ENCODE results near the gene CEP112.
"Not testable (repeated sequence)": the region's sequence is repeated elsewhere in the genome, so short reads cannot be mapped to it uniquely, and the experiment has no call there.

Gene CEP112

DNA sequence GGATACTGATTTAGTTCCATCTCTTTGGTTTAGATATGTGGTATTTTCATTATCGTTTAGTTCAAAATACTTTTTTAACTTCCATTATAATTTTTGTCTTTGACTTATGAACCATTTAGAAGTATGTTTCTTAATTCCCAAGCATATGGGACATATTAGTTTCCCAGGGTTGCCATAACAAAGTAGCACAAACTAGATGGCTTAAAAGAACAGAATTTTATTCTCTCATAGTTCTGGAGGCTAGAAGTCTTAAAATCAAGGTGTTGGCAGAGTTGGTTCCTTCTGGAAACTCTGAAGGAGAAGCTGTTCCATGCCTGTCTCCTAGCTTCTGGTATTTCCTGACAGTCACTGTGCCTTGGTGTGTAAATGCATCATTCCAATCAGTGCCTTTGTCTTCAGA lies 339.0 kb downstream of the CEP112 start:
- DNase-seq (ENCODE audit: low read depth): no peak
- no peak overlapping the region for H3K4me3 ChIP-seq (ENCODE audit: low read length)
- TF ChIP-seq, protein P1, sequence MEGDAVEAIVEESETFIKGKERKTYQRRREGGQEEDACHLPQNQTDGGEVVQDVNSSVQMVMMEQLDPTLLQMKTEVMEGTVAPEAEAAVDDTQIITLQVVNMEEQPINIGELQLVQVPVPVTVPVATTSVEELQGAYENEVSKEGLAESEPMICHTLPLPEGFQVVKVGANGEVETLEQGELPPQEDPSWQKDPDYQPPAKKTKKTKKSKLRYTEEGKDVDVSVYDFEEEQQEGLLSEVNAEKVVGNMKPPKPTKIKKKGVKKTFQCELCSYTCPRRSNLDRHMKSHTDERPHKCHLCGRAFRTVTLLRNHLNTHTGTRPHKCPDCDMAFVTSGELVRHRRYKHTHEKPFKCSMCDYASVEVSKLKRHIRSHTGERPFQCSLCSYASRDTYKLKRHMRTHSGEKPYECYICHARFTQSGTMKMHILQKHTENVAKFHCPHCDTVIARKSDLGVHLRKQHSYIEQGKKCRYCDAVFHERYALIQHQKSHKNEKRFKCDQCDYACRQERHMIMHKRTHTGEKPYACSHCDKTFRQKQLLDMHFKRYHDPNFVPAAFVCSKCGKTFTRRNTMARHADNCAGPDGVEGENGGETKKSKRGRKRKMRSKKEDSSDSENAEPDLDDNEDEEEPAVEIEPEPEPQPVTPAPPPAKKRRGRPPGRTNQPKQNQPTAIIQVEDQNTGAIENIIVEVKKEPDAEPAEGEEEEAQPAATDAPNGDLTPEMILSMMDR (conservative IDR thresholded peaks at IDR 0.05; ENCODE audit: low read depth, low read length): no peak

DNA sequence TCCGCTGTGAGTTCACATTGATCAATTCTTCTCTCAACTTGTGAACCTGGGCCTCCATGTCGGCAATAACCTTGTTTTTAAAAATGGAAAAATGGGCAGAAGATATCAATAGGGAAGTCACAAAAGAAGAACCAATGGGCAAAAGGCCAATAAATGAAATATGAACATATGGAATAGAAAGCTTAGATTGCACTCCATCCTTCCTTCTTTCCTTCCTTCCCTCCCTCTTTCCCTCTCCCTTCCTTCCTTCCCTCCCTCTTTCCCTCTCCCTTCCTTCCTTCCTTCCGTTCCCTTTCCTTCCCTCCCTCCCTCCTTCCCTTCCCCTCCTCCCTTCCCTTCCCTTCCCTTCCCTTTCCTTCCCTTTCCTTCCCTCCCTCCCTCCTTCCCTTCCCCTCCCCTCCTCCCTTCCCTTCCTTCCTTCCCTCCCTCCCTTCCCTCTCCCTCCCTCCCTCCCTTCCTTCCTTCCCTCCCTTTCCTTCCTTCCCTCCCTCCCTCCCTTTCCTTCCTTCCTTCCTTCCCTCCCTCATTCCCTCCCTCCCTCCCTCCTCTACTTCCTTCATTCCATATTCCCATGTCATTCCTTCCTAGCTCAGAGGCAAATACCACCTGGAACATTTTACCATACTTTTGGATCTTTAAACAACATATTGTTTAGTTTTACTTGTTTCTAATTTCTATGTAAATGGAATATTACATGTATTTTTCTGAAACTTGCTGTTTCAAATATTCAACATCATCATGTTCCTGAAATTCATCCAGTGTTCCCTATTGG lies 339.8 kb downstream of the CEP112 start:
- TF ChIP-seq, protein P1 (conservative IDR thresholded peaks at IDR 0.05; ENCODE audit: low read depth, low read length): no peak
- no peak for DNase-seq (ENCODE audit: low read depth)
- no peak overlapping the region for H3K4me3 ChIP-seq (ENCODE audit: low read length)

DNA sequence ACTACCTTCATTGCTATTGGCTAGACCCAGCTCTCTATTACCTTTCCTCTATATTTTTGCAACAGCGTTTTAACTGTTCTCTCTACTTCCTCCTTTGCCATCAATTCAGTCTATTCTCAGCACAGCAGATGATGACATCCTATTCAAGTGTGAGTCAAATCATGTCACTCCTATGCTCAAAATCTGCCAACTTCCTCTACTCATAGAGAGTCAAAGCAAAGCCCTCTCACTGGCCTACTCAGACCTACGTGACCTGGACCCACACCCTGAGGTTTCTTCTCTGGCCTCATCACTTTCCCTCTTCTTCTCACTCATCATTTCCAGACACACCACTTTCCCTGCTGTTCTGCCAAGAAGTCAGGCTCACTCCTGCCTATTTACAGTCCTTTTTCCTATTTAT lies 341.4 kb downstream of the CEP112 start:
- no peak for DNase-seq (ENCODE audit: low read depth)
- TF ChIP-seq, protein P1 (conservative IDR thresholded peaks at IDR 0.05; ENCODE audit: low read depth, low read length): no peak
- no peak overlapping the region for H3K4me3 ChIP-seq (ENCODE audit: low read length)

DNA sequence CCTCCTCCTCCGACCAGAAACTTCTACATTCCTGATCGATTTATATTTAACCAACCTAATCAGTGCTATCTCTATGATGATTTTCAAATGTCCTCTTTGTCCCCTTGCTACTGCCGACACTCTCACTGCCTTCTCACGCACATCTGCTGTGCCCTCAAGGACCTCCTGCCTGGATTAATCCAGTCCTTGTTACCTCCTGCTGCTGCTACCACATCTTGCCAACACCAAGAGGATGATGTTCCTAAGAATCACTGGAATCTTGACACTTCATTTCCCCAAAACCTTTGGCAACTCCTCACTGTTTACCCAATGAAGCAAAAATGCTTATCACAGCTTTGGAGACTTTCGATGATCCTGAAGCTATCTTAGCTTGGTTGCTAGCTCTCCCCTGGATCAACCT lies 343.2 kb downstream of the CEP112 start:
- no peak for DNase-seq (ENCODE audit: low read depth)
- H3K4me3 ChIP-seq (ENCODE audit: low read length): no peak overlapping the region

DNA sequence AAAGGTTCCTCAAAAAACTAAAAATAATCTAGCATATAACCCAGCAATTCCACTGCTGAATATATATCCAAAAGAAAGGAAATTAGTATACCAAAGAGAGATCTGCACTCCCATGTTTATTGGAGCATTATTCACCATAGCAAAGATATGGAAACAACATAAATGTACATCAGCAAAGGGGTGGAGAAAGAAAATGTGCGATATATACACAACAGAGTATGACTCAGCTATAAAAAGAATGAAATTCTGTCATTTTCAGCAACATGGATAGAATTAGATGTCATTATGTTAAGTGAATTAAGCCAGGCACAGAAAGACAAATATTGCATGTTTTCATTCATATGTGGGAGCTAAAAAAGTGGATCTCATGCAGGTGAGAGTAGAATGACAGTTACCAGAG lies 350.8 kb downstream of the CEP112 start:
- no peak overlapping the region for H3K4me3 ChIP-seq (ENCODE audit: low read length)
- TF ChIP-seq, protein P1 (conservative IDR thresholded peaks at IDR 0.05; ENCODE audit: low read depth, low read length): no peak
- DNase-seq (ENCODE audit: low read depth): no peak

More for the DNA sequence above, 343.2 kb downstream of the CEP112 start:
- TF ChIP-seq, protein P1 (conservative IDR thresholded peaks at IDR 0.05; ENCODE audit: low read depth, low read length): no peak

DNA sequence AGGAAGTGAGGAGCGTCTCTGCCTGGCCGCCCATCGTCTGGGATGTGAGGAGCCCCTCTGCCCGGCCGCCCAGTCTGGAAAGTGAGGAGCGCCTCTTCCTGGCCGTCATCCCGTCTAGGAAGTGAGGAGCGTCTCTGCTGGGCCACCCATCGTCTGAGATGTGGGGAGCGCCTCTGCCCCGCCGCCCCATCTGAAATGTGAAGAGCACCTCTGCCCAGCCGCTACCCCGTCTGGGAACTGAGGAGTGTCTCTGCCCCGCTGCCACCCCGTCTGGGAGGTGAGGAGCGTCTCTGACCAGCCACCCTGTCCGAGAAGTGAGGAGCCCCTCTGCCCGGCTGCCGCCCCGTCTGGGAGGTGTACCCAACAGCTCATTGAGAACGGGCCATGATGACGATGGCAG lies 354.7 kb downstream of the CEP112 start:
- H3K4me3 ChIP-seq (ENCODE audit: low read length); DNase-seq (ENCODE audit: low read depth): not testable (repeated sequence)

DNA sequence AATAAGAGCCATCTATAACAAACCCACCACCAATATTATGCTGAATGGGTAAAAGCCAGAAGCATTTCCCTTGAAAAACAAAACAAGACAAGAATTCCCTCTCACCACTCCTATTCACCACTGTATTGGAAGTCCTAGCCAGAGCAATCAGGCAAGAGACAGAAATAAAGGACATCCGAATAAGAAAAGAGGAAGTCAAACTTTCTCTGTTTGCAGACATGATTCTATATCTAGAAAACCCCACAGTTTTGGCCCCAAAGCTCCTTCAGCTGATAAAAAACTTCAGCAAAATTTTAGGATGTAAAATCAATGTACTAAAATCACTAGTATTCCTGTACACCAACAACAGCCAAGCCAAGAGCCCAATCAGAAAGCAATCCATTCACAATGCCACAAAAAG lies 358.7 kb downstream of the CEP112 start:
- TF ChIP-seq, protein P1 (conservative IDR thresholded peaks at IDR 0.05; ENCODE audit: low read depth, low read length): no peak
- no peak overlapping the region for H3K4me3 ChIP-seq (ENCODE audit: low read length)
- DNase-seq (ENCODE audit: low read depth): no peak

Data from retinal pigment epithelial cell (primary cell).